Liver (tissue), 3 donors: ENCODE data around the gene TBC1D12.

Source experiments
- EGR1 ChIP-seq, 2 donors: IDR thresholded peaks; 2 replicates each; pipeline ENCODE4 v1.6.1; 2016 to 2018; ENCODE audit warnings: antibody characterized with exemption in 2 of 2, low read depth in 2 of 2
- FOXA1 ChIP-seq: IDR thresholded peaks from 2 replicates; pipeline ENCODE4 v1.6.1; 2016; ENCODE audit warnings: antibody characterized with exemption
- GABPA ChIP-seq, 2 donors: IDR thresholded peaks in 1 of 2; conservative IDR thresholded peaks in 1 of 2; 2 replicates each; pipeline ENCODE4 v1.6.1; 2016; ENCODE audit warnings: antibody characterized with exemption in 2 of 2, mild to moderate bottlenecking in 1 of 2, moderate library complexity in 1 of 2
- HNF4G ChIP-seq: IDR thresholded peaks from 2 replicates; pipeline ENCODE4 v1.6.1; 2016; ENCODE audit warnings: antibody characterized with exemption
- JUND ChIP-seq, 2 donors: IDR thresholded peaks; 2 replicates each; pipeline ENCODE4 v1.6.1; 2016; ENCODE audit warnings: antibody characterized with exemption in 2 of 2
- RAD21 ChIP-seq, 2 donors: IDR thresholded peaks; 2 replicates each; pipeline ENCODE4 v1.6.1; 2016; ENCODE audit warnings: antibody characterized with exemption in 2 of 2, mild to moderate bottlenecking in 2 of 2
- SP1 ChIP-seq: IDR thresholded peaks from 2 replicates; pipeline ENCODE4 v1.6.1; 2018; ENCODE audit warnings: antibody characterized with exemption, mild to moderate bottlenecking
- TAF1 ChIP-seq: conservative IDR thresholded peaks from 2 replicates; pipeline ENCODE4 v1.6.1; 2016; ENCODE audit warnings: antibody characterized with exemption, mild to moderate bottlenecking
- YY1 ChIP-seq: IDR thresholded peaks from 2 replicates; pipeline ENCODE4 v1.6.1; 2016; ENCODE audit warnings: antibody characterized with exemption, mild to moderate bottlenecking
- TF ChIP-seq, protein P1 (sequence below): fragments of 150-350 bp; IDR thresholded peaks from 2 replicates; pipeline ENCODE4 v1.5.1; 2017; ENCODE audit warnings: improper control_type of control experiment, low read depth, low read length; ENCODE audit not compliant: missing input control
- TF ChIP-seq, protein P2 (sequence below): IDR thresholded peaks from 2 replicates; pipeline ENCODE4 v1.6.1; 2016; ENCODE audit warnings: antibody characterized with exemption, mild to moderate bottlenecking
- TF ChIP-seq, protein P3 (sequence below): IDR thresholded peaks from 2 replicates; pipeline ENCODE4 v1.6.1; 2016; ENCODE audit warnings: antibody characterized with exemption
- TF ChIP-seq, protein P4 (sequence below): IDR thresholded peaks from 2 replicates; pipeline ENCODE4 v1.6.1; 2016; ENCODE audit warnings: antibody characterized with exemption
- TF ChIP-seq, protein P5 (sequence below): IDR thresholded peaks from 2 replicates; pipeline ENCODE4 v1.6.1; 2016; ENCODE audit warnings: antibody characterized with exemption
- donor health status: healthy.
- donor health status: healthy.

DNA sequence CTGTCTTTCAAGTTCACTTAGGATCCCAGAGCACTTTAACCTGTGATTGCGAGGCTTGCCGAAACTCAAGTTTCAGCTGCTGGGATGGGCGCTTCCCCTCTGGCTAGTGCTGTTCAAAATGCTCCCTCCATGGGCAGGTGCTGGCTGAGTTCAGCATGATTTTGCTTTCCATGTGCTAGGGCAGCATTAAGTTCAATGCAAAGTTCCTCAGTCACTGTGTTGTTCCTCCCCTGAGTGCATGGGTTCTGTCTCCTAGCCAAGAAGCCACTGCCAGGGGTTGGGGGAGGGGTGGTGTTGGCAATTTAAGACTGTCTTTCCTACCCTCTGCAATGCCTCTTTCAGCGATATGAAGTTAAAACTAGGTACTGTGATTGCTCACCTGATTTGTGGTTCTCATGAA lies 86.8 kb downstream of the TBC1D12 start:
- TF ChIP-seq, protein P1, sequence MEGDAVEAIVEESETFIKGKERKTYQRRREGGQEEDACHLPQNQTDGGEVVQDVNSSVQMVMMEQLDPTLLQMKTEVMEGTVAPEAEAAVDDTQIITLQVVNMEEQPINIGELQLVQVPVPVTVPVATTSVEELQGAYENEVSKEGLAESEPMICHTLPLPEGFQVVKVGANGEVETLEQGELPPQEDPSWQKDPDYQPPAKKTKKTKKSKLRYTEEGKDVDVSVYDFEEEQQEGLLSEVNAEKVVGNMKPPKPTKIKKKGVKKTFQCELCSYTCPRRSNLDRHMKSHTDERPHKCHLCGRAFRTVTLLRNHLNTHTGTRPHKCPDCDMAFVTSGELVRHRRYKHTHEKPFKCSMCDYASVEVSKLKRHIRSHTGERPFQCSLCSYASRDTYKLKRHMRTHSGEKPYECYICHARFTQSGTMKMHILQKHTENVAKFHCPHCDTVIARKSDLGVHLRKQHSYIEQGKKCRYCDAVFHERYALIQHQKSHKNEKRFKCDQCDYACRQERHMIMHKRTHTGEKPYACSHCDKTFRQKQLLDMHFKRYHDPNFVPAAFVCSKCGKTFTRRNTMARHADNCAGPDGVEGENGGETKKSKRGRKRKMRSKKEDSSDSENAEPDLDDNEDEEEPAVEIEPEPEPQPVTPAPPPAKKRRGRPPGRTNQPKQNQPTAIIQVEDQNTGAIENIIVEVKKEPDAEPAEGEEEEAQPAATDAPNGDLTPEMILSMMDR, result no peak
- TF ChIP-seq FOXA1, result no peak
- no peak for TF ChIP-seq YY1
- TF ChIP-seq RAD21 (IDR thresholded peaks at IDR 0.05), result no peak
- TF ChIP-seq, protein P2, sequence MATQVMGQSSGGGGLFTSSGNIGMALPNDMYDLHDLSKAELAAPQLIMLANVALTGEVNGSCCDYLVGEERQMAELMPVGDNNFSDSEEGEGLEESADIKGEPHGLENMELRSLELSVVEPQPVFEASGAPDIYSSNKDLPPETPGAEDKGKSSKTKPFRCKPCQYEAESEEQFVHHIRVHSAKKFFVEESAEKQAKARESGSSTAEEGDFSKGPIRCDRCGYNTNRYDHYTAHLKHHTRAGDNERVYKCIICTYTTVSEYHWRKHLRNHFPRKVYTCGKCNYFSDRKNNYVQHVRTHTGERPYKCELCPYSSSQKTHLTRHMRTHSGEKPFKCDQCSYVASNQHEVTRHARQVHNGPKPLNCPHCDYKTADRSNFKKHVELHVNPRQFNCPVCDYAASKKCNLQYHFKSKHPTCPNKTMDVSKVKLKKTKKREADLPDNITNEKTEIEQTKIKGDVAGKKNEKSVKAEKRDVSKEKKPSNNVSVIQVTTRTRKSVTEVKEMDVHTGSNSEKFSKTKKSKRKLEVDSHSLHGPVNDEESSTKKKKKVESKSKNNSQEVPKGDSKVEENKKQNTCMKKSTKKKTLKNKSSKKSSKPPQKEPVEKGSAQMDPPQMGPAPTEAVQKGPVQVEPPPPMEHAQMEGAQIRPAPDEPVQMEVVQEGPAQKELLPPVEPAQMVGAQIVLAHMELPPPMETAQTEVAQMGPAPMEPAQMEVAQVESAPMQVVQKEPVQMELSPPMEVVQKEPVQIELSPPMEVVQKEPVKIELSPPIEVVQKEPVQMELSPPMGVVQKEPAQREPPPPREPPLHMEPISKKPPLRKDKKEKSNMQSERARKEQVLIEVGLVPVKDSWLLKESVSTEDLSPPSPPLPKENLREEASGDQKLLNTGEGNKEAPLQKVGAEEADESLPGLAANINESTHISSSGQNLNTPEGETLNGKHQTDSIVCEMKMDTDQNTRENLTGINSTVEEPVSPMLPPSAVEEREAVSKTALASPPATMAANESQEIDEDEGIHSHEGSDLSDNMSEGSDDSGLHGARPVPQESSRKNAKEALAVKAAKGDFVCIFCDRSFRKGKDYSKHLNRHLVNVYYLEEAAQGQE, result no peak
- TF ChIP-seq, protein P3, sequence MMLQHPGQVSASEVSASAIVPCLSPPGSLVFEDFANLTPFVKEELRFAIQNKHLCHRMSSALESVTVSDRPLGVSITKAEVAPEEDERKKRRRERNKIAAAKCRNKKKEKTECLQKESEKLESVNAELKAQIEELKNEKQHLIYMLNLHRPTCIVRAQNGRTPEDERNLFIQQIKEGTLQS, result no peak
- TF ChIP-seq, protein P4, sequence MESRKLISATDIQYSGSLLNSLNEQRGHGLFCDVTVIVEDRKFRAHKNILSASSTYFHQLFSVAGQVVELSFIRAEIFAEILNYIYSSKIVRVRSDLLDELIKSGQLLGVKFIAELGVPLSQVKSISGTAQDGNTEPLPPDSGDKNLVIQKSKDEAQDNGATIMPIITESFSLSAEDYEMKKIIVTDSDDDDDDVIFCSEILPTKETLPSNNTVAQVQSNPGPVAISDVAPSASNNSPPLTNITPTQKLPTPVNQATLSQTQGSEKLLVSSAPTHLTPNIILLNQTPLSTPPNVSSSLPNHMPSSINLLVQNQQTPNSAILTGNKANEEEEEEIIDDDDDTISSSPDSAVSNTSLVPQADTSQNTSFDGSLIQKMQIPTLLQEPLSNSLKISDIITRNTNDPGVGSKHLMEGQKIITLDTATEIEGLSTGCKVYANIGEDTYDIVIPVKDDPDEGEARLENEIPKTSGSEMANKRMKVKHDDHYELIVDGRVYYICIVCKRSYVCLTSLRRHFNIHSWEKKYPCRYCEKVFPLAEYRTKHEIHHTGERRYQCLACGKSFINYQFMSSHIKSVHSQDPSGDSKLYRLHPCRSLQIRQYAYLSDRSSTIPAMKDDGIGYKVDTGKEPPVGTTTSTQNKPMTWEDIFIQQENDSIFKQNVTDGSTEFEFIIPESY, result no peak
- TF ChIP-seq, protein P5, sequence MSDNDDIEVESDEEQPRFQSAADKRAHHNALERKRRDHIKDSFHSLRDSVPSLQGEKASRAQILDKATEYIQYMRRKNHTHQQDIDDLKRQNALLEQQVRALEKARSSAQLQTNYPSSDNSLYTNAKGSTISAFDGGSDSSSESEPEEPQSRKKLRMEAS, result no peak
- TF ChIP-seq EGR1 (IDR thresholded peaks at IDR 0.05; ENCODE audit: low read depth in 2 of 2), result no peak
- TF ChIP-seq GABPA (IDR thresholded peaks at IDR 0.05 in 1 of 2, conservative IDR thresholded peaks at IDR 0.05 in 1 of 2), result no peak
- no peak for TF ChIP-seq JUND (IDR thresholded peaks at IDR 0.05)
- TF ChIP-seq SP1, result no peak
- no peak for TF ChIP-seq HNF4G
- no peak for TF ChIP-seq TAF1
